Adrenal gland (tissue), 5 donors: ENCODE measurements around the gene LGMN.

ENCODE experiments used
- POLR2A ChIP-seq, 2 donors: fragments of 450-650 bp; IDR thresholded peaks; one replicate each; pipeline ENCODE4 v1.6.1; 2017; ENCODE audit warnings: antibody characterized with exemption in 2 of 2, mild to moderate bottlenecking in 2 of 2, moderate library complexity in 1 of 2
- TF ChIP-seq, protein P1 (sequence below), 6 experiments: fragments of 450-650 bp in 4 of 6; fragments of 200-600 bp in 2 of 6; sonication (generic) in 1 of 6; IDR thresholded peaks; 1 replicate in 5 of 6; 2 replicates in 1 of 6; pipeline versions ENCODE4 v1.5.1 to v1.8.0; 2016 to 2021; ENCODE audit warnings: antibody characterized with exemption in 6 of 6, mild to moderate bottlenecking in 2 of 6, moderate library complexity in 1 of 6
- donor health status: DM: no; HTN: no; CAD: no.

DNA sequence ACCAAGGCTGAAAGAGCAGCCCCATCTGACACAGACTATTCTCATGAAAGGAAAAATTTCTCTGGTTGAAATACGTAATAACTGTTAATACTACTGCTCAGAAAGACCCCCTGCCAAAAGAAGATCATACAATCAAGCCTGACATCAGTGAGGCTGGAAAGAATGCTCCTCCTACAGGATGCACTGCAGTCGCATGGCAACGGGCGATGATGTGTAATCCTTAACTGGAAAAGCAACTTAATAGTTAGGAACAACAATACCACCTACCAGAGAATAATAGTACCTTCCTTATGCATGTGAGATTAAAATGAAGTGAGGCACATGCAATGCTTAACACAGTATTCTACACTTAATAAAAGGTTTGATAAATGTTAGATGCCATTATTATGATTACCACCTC is 44.5 kb upstream of the LGMN start:
- TF ChIP-seq, protein P1, sequence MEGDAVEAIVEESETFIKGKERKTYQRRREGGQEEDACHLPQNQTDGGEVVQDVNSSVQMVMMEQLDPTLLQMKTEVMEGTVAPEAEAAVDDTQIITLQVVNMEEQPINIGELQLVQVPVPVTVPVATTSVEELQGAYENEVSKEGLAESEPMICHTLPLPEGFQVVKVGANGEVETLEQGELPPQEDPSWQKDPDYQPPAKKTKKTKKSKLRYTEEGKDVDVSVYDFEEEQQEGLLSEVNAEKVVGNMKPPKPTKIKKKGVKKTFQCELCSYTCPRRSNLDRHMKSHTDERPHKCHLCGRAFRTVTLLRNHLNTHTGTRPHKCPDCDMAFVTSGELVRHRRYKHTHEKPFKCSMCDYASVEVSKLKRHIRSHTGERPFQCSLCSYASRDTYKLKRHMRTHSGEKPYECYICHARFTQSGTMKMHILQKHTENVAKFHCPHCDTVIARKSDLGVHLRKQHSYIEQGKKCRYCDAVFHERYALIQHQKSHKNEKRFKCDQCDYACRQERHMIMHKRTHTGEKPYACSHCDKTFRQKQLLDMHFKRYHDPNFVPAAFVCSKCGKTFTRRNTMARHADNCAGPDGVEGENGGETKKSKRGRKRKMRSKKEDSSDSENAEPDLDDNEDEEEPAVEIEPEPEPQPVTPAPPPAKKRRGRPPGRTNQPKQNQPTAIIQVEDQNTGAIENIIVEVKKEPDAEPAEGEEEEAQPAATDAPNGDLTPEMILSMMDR (IDR thresholded peaks at IDR 0.05): no peak
- TF ChIP-seq POLR2A (IDR thresholded peaks at IDR 0.05): no peak
